ENCODE data around the gene NT5C3A. TPM values are rescaled to one million over a fixed set of nuclear protein-coding genes. Genes with fewer than 3 reads are reported as not detected.

The NT5C3A gene
- total and polyA plus RNA-seq, 2 of the 8 experiments (the other 6 are each of a cell fraction or from before 2014, with no cell fraction given), result 7.5 to 22.7 TPM

- no peak overlapping the region for H2BK120ac ChIP-seq (replicated peaks; ENCODE audit: low read depth, low read length)
- no peak overlapping the region for H3K56ac ChIP-seq (replicated peaks; ENCODE audit: insufficient read length, low read depth, low read length)
- no peaks in the 10 kb centered on the region for H3K4me1 ChIP-seq (replicated peaks in 1 of 4; ENCODE audit: control insufficient read depth in 3 of 4, insufficient read depth in 4 of 4, low read length in 3 of 4)
- no peak overlapping the region for H2BK15ac ChIP-seq (ENCODE audit: low read length)
- H3K14ac ChIP-seq (ENCODE audit: insufficient read length), result no peak overlapping the region
- no peak overlapping the region for H3K18ac ChIP-seq (ENCODE audit: extremely low read depth, low read length)
- H3K79me1 ChIP-seq (ENCODE audit: low read depth, low read length), result no peaks in the 10 kb centered on the region
- no peaks in the 10 kb centered on the region for H3K23me2 ChIP-seq (ENCODE audit: low read depth, low read length)
- H2BK20ac ChIP-seq (ENCODE audit: low read length), result no peak overlapping the region
- no peak overlapping the region for H2BK12ac ChIP-seq (ENCODE audit: low read depth, low read length)
- no peak overlapping the region for H4K91ac ChIP-seq (replicated peaks; ENCODE audit: insufficient read length, low read length)
- H3K9me3 ChIP-seq (ENCODE audit: insufficient read depth in 2 of 2, low read depth in 1 of 2, low read length in 1 of 2), result no peaks in the 10 kb centered on the region
- H2AK5ac ChIP-seq (ENCODE audit: low read depth, low read length), result no peak overlapping the region
- H2BK5ac ChIP-seq (ENCODE audit: low read depth, low read length), result no peak overlapping the region
- H2AFZ ChIP-seq (ENCODE audit: low read length), result no peak overlapping the region
- ChIA-PET CTCF (ENCODE audit: partially characterized antibody) (interaction anchor here (1.3 kb wide), 1 partner anchor 211 kb away, joined by 3 read pairs; no protein-coding TSS in a partner anchor), POLR2A (ENCODE audit: partially characterized antibody) (no interaction called here)
- H3K9ac ChIP-seq (replicated peaks in 1 of 4; ENCODE audit: extremely low read depth in 1 of 4, low read depth in 3 of 4, low read length in 3 of 4), result no peak overlapping the region
- DNase-seq (ENCODE audit: low read depth in 1 of 2, low spot score in 2 of 2), result no peak
- FAIRE-seq, result no peak
- H3K27me3 ChIP-seq (replicated peaks in 1 of 4; ENCODE audit: control insufficient read depth in 3 of 4, extremely low read depth in 1 of 4, insufficient read depth in 3 of 4, low read length in 3 of 4), result no peaks in the 10 kb centered on the region
- H3K4ac ChIP-seq (replicated peaks; ENCODE audit: insufficient read length, low read depth, low read length), result no peak overlapping the region
- no peak overlapping the region for H4K8ac ChIP-seq (ENCODE audit: extremely low read depth, insufficient read depth, low read length)
- H3K4me3 ChIP-seq (ENCODE audit: extremely low read depth in 1 of 4, insufficient read depth in 2 of 4, low read depth in 3 of 4, low read length in 4 of 4), result no peak overlapping the region
- no peak overlapping the region for H4K5ac ChIP-seq (ENCODE audit: insufficient read length, low read depth, low read length)
- H3K4me2 ChIP-seq (ENCODE audit: insufficient read depth in 1 of 2, low read depth in 2 of 2, low read length in 2 of 2), result no peak overlapping the region
- no peaks in the 10 kb centered on the region for H4K20me1 ChIP-seq (replicated peaks in 1 of 2; ENCODE audit: control insufficient read depth in 1 of 2, insufficient read depth in 2 of 2, low read length in 2 of 2)
- no peak overlapping the region for H3K23ac ChIP-seq (ENCODE audit: insufficient read length)
- no peak overlapping the region for H3K27ac ChIP-seq (ENCODE audit: low read depth, low read length)
- H3K79me2 ChIP-seq (ENCODE audit: control insufficient read depth in 1 of 2, insufficient read depth in 2 of 2, low read length in 2 of 2), result no peaks in the 10 kb centered on the region
- peaks cover 2 to 33% (median 6%) of the 10 kb centered on the region in 4 experiments; a peak in 6 of 8 replicates for H3K36me3 ChIP-seq (ENCODE audit: control insufficient read depth in 2 of 4, insufficient read depth in 4 of 4, low read length in 3 of 4)
- TF ChIP-seq SRF (IDR thresholded peaks at IDR 0.05; ENCODE audit: low read depth, low read length), result no peak
- no peak for TF ChIP-seq CHD1 (IDR thresholded peaks at IDR 0.05; ENCODE audit: low read depth, low read length)
- TF ChIP-seq MAFK (IDR thresholded peaks at IDR 0.05; ENCODE audit: low read depth, low read length), result no peak
- TF ChIP-seq YY1 (IDR thresholded peaks at IDR 0.05; ENCODE audit: low read depth, low read length), result no peak
- no peak for TF ChIP-seq SUZ12 (IDR thresholded peaks at IDR 0.05; ENCODE audit: low read length)
- TF ChIP-seq SIX5 (IDR thresholded peaks at IDR 0.05; ENCODE audit: low read depth, low read length), result no peak
- TF ChIP-seq TAF1 (IDR thresholded peaks at IDR 0.05; ENCODE audit: low read depth, low read length), result no peak
These were observed 50.2 kb downstream of the NT5C3A start for GRCh38 chr7:33012364-33012763.

Data from H1 (cell line).